GOT3 (cell line): ENCODE data around the gene SH3RF3.

Experiments
- DNase-seq: peaks from one replicate; lab custom pipeline; 2025; ENCODE audit warnings: mixed read lengths; lab: John Stamatoyannopoulos, UW

The SH3RF3 gene

GRCh38 chr2:109352056-109352897 is 223.3 kb downstream of the SH3RF3 start:
- DNase-seq, result no peak

- DNase-seq, result no peak
Observed at GRCh38 chr2:109352898-109353689, 224.1 kb downstream of the SH3RF3 start.

- DNase-seq, result no peak
Observed at GRCh38 chr2:109353806-109354745, 225.1 kb downstream of the SH3RF3 start.

GRCh38 chr2:109355192-109355843 is 226.3 kb downstream of the SH3RF3 start:
- no peak for DNase-seq

- no peak for DNase-seq
Observed at GRCh38 chr2:109356324-109357035, 227.5 kb downstream of the SH3RF3 start.

GRCh38 chr2:109364217-109364616 is 235.2 kb downstream of the SH3RF3 start:
- no peak for DNase-seq

GRCh38 chr2:109365131-109365530 is 236.1 kb downstream of the SH3RF3 start:
- DNase-seq, result no peak

- no peak for DNase-seq
Observed at GRCh38 chr2:109367683-109368082, 238.7 kb downstream of the SH3RF3 start.

GRCh38 chr2:109368798-109369197 is 239.8 kb downstream of the SH3RF3 start:
- no peak for DNase-seq

- no peak for DNase-seq
Observed at GRCh38 chr2:109369671-109370191, 240.7 kb downstream of the SH3RF3 start.

GRCh38 chr2:109370399-109371035 is 241.5 kb downstream of the SH3RF3 start:
- no peak for DNase-seq

GRCh38 chr2:109371481-109372170 is 242.6 kb downstream of the SH3RF3 start:
- DNase-seq, result no peak

- no peak for DNase-seq
Observed at GRCh38 chr2:109372171-109372568, 243.2 kb downstream of the SH3RF3 start.

- no peak for DNase-seq
Observed at GRCh38 chr2:109372614-109373013, 243.6 kb downstream of the SH3RF3 start.

GRCh38 chr2:109373791-109374547 is 245.0 kb downstream of the SH3RF3 start:
- DNase-seq, result no peak

- no peak for DNase-seq
Observed at GRCh38 chr2:109374548-109375130, 245.6 kb downstream of the SH3RF3 start.

- DNase-seq, result no peak
Observed at GRCh38 chr2:109375131-109375561, 246.1 kb downstream of the SH3RF3 start.

GRCh38 chr2:109375656-109376055 is 246.7 kb downstream of the SH3RF3 start:
- no peak for DNase-seq
